HG02870 (cell line): ENCODE results near the gene PLEKHA5.
"Not testable (repeated sequence)": the region's sequence is repeated elsewhere in the genome, so short reads cannot be mapped to it uniquely, and the experiment has no call there.

Experiments
- ATAC-seq: cut with Tn5 transposase; IDR thresholded peaks from one replicate; pipeline ENCODE4 v1.9.1; 2021; ENCODE audit warnings: mild to moderate bottlenecking, moderate library complexity; ENCODE audit not compliant: unreplicated experiment

PLEKHA5 gene

GRCh38 chr12:19227880-19228210 is 98.3 kb downstream of the PLEKHA5 start:
- no peak for ATAC-seq

- not testable (repeated sequence) for ATAC-seq
Measured at GRCh38 chr12:19229021-19229420, 99.5 kb downstream of the PLEKHA5 start.

GRCh38 chr12:19230299-19230866 is 100.8 kb downstream of the PLEKHA5 start:
- no peak for ATAC-seq

- no peak for ATAC-seq
Measured at GRCh38 chr12:19230896-19231295, 101.4 kb downstream of the PLEKHA5 start.

- ATAC-seq = no peak
Measured at GRCh38 chr12:19234171-19234704, 104.7 kb downstream of the PLEKHA5 start.

GRCh38 chr12:19234981-19235871 is 105.7 kb downstream of the PLEKHA5 start:
- ATAC-seq = no peak

GRCh38 chr12:19236656-19237055 is 107.1 kb downstream of the PLEKHA5 start:
- no peak for ATAC-seq

- ATAC-seq = no peak
Measured at GRCh38 chr12:19238540-19238939, 109.0 kb downstream of the PLEKHA5 start.

GRCh38 chr12:19239102-19239501 is 109.6 kb downstream of the PLEKHA5 start:
- ATAC-seq = no peak

GRCh38 chr12:19239616-19240234 is 110.2 kb downstream of the PLEKHA5 start:
- no peak for ATAC-seq

- ATAC-seq = no peak
Measured at GRCh38 chr12:19242581-19242980, 113.0 kb downstream of the PLEKHA5 start.

- no peak for ATAC-seq
Measured at GRCh38 chr12:19243551-19243950, 114.0 kb downstream of the PLEKHA5 start.

GRCh38 chr12:19244312-19244711 is 114.8 kb downstream of the PLEKHA5 start:
- ATAC-seq = no peak

GRCh38 chr12:19245106-19245505 is 115.6 kb downstream of the PLEKHA5 start:
- ATAC-seq = no peak

GRCh38 chr12:19245666-19246065 is 116.1 kb downstream of the PLEKHA5 start:
- no peak for ATAC-seq

- no peak for ATAC-seq
Measured at GRCh38 chr12:19246933-19247332, 117.4 kb downstream of the PLEKHA5 start.

- ATAC-seq = no peak
Measured at GRCh38 chr12:19248929-19249602, 119.5 kb downstream of the PLEKHA5 start.

- ATAC-seq = no peak
Measured at GRCh38 chr12:19251481-19252132, 122.1 kb downstream of the PLEKHA5 start.

GRCh38 chr12:19260135-19260534 is 130.6 kb downstream of the PLEKHA5 start:
- ATAC-seq = no peak

- ATAC-seq = no peak
Measured at GRCh38 chr12:19261773-19262172, 132.2 kb downstream of the PLEKHA5 start.

- ATAC-seq = no peak
Measured at GRCh38 chr12:19263672-19264071, 134.1 kb downstream of the PLEKHA5 start.
